Forelimb muscle (tissue), 1 donor: Measurements from ENCODE around the gene CAMK4. TPM values are rescaled to one million over a fixed set of nuclear protein-coding genes. Genes with fewer than 3 reads are reported as not detected.
"Not testable (repeated sequence)": the region's sequence is repeated elsewhere in the genome, so short reads cannot be mapped to it uniquely, and the experiment has no call there.

Experiments used
- DNase-seq: peaks from one replicate; pipeline ENCODE4 v3.0.0-alpha.2; 2013; ENCODE audit warnings: low read depth
- polyA plus RNA-seq: library from polyadenylated mRNA; unstranded; fragments of 120-200 nt; gene quantifications from one replicate; pipeline ENCODE4 v1.2.1, GENCODE V29; 2013; ENCODE audit not compliant: insufficient read length

The CAMK4 gene
- polyA plus RNA-seq, 1 donor: 4.7 TPM

GRCh38 chr5:111256128-111256527 lies 31.9 kb downstream of the CAMK4 start:
- no peak for DNase-seq

DNA sequence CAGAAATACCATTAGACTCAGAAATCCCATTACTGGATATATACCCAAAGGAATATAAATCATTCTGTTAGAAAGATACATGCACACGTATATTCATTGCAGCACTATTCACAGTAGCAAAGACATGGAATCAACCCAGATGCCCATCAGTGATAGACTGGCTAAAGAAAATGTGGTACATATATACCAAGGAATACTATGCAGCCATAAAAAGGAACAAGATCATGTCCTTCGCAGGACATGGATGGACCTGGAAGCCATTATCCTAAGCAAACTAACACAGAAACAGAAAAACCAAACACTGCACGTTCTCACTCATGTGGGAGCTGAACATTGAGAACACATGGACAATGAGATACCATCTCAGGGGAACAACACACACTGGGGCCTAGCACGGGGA lies 33.4 kb downstream of the CAMK4 start:
- DNase-seq: not testable (repeated sequence)

GRCh38 chr5:111259636-111260035 lies 35.5 kb downstream of the CAMK4 start:
- no peak for DNase-seq

GRCh38 chr5:111261610-111262009 lies 37.4 kb downstream of the CAMK4 start:
- no peak for DNase-seq

DNA sequence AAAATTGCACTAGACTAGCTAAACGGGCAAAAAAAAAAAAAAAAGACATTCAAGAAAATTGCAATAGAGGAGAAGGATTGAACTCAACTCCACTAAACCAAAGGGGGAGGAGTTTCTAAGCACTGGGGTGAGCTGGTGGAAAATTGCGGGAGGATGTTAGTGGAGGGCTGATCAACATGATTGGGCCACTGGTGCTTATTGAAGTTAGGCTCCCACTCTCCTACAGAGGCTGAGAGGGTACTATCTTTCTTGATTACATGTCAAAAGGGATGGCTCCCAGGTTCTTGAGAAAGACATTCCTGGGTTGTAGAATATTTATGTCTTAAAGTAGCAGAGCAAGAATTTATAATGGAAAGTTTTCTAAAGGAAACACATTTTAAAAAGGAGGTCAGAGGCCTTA lies 38.0 kb downstream of the CAMK4 start:
- no peak for DNase-seq

- no peak for DNase-seq
Observed at GRCh38 chr5:111262815-111263214, 38.6 kb downstream of the CAMK4 start.

GRCh38 chr5:111266491-111266890 lies 42.3 kb downstream of the CAMK4 start:
- no peak for DNase-seq

GRCh38 chr5:111268300-111268699 lies 44.1 kb downstream of the CAMK4 start:
- DNase-seq: no peak

DNA sequence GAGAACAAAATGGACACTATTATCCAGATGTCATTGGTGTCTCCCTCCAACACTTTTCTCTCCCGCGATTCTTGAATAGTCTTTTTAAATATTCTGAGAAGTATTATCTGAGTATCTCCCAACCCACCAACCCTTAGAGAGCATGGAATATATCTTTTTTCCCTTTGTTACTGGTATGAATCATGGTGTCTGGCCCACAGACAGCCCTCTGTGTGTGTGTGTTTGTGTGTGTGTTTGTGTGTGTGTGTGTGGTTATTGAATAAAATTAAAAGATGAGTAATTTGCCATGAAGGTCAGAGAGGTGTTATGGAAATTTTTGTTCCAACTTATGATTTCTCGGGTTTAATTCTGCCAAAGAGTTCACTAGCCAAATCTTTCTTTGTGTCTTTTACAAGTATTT lies 47.7 kb downstream of the CAMK4 start:
- no peak for DNase-seq

DNA sequence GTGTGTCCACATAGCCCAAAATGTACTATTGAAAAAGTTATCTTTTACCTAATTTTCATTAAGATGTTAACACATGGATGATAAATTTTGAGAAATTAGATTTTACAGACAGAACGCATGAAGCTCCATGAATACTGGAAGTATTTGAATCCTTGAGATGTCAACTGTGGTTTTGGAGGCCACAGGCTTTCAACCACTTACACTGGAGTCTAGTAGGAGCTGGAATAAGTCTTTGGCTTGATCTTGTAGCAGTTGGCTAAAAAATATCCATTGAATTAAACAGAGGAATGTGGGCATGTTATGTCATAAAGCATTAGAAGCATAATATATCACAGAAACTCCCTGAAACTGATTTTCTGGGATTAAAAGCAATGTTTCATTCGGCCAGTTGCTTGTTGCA lies 52.9 kb downstream of the CAMK4 start:
- no peak for DNase-seq

GRCh38 chr5:111278858-111279504 lies 54.8 kb downstream of the CAMK4 start:
- DNase-seq: no peak

DNA sequence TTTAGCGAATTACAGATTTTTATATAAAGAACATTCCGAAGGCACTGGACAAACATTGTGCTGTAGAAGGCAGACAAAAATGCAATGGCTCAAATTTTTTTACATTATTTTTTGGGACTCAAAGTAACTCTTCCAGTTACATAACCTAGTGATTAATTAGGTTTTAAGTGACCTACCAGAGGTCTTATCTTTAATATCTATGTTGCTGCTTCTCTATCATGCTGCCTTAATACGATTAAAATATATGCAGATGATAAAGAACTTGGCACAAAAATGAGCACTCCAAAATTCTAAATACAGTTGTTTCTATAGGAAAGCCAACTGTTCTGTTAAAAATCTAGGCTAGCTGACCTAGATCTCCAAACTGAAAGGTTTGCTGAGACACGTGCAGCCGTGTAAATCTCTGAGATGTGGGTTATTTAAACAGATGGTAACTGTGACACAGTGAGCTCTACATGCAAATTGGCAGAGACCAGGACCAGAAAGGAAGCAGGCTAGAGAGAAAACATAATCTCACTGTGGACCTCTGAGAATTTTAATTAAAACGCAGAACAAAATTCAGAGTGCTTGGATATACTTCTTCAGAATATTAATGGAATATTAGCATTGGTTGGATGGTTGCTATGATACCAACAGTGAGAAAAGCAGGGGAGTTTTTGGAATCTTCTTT lies 56.2 kb downstream of the CAMK4 start:
- peak; percentile 39 for DNase-seq

DNA sequence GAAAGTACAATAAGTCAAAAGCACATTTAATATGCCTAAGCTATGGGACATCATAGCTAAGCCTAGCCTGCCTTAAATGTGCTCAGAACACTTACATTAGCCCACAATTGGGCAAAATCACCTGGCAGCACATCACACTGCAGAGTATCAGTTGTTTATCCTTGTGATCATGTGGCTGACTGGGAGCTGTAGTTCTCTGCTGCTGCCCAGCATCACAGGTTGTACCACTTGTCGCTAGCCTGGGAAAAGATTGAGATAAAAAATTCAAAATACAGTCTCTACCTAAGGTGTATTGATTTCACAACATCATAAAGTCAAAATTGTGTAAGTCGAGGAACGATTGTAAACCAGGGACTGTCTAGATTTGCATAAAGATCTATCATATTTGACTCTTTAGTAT lies 58.6 kb downstream of the CAMK4 start:
- DNase-seq: no peak

- DNase-seq: no peak
Observed at GRCh38 chr5:111284825-111285224, 60.6 kb downstream of the CAMK4 start.

DNA sequence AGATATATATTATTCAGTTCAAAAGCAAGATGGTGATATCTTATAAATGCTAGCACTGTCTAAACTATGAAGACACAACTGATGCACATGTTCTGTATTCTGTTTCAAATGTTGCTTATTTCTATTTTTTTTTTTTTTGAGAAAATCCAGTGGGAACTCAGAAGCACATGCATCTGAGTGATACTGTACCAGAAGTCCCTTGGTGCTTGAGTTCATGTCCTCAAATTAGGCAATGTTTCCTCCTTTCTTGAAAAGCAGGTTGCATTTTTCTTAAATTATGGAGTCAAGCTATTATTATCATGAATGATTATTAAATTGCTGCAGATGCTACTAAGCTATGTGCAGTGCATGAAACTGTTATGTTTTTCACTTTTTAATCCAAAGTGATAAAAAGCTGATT lies 70.4 kb downstream of the CAMK4 start:
- peak; percentile 26 for DNase-seq

GRCh38 chr5:111295649-111296048 lies 71.5 kb downstream of the CAMK4 start:
- no peak for DNase-seq

DNA sequence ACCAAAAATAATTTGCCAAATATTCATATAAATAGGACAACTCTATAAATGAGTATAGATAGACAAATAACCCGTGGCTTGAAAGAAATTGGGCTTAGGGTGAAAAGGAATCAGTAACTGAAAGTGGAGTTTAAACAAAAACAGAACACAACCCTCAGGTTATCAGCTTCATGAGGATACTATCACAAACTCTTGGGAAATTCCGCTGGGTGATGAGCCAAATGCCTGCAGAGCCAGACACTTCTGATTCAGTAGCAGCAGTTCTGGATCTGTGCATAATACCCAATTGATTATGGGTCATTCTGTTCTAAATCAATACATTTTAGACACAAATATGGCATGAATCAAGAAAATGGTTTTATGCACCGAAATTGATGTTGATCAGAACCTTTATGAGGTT lies 72.4 kb downstream of the CAMK4 start:
- DNase-seq: no peak

DNA sequence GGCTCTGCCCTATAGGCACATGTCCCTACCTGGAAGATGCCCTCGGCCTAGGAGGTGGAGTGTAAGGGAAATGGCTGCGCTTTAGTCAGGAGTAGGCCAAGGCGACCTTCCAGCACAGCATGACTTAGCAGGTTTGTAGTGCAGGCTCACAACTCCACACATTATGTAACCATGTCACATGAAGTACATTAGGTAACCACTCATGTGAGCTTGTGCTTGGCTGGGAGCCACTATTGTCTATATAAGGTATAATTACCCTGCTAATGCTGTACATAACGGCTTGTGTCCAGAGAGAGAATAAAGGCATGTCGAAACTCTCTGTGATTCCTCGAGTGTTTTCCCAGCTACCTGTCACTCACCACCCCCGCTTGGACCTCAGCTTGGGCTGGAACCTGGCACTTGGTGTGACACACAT lies 74.9 kb downstream of the CAMK4 start:
- DNase-seq: no peak

DNA sequence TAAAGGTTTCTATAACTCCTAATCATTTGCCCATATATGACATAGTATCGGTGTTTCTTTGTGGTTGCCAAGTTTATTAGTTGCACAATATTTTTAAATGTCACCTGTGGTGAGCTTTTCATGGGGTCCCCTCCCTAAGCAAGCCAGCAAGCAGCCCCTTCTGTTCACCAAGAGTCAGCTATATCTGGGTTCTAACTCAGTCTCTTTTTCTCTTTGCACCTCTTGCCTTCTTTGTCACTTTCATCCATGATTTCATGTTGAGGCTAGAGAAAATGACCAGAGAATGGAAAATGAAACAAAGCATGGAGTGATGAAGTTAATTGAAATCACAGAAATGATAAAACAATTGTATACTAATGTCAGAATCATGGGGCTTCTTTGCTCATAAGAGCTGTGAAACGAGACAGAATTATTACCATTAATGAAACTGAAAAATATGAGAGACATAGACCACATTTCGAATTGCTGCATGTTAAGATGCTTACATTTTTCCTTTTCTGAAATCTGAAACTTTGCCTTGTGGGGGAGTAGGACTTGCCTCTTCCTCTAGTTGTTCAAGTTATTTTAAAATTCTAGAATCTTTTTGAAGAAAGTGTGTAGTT lies 75.7 kb downstream of the CAMK4 start:
- no peak for DNase-seq

- no peak for DNase-seq
Observed at GRCh38 chr5:111301264-111301663, 77.1 kb downstream of the CAMK4 start.

DNA sequence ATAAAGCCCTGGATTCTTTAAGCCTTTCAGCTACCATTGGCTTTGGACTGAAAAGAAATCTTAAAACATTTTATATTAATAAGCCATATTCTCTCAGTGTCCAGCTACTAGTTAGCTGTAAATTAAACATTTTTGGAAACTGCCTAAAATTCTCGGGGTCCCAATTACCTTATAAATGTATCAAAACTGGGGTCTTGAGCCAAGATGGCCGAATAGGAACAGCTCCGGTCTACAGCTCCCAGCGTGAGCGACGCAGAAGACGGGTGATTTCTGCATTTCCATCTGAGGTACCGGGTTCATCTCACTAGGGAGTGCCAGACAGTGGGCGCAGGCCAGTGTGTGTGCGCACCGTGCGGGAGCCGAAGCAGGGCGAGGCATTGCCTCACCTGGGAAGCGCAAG lies 77.9 kb downstream of the CAMK4 start:
- not testable (repeated sequence) for DNase-seq

GRCh38 chr5:111308951-111309350 lies 84.8 kb downstream of the CAMK4 start:
- DNase-seq: no peak

- no peak for DNase-seq
Observed at GRCh38 chr5:111309384-111309783, 85.2 kb downstream of the CAMK4 start.
